Heart left ventricle (tissue), 13 donors: ENCODE measurements around the gene B4GALT2.

ENCODE experiments used
- CTCF ChIP-seq, 12 donors: fragments of 200-600 bp; sonication (generic) in 4 of 12; IDR thresholded peaks; one replicate each; pipeline versions ENCODE4 v1.5.0 to v1.8.0; 2018 to 2022; ENCODE audit warnings: antibody characterized with exemption in 12 of 12, mild to moderate bottlenecking in 5 of 12
- POLR2A ChIP-seq, 2 donors: fragments of 450-650 bp; IDR thresholded peaks; one replicate each; pipeline ENCODE4 v1.6.1; 2017; ENCODE audit warnings: antibody characterized with exemption in 2 of 2, mild to moderate bottlenecking in 2 of 2, moderate library complexity in 2 of 2
- donor health status: ischemic (EF 13 %, LVEDD 7.1; RV severe dilation, severe dysfunction).
- donor health status: DM: no; HTN: yes; CAD: no.
- donor health status: DM: no; HTN: no; CAD: no.
- donor health status: ischemic (EF 25% LVEDD 6.9; RV normal size, moderate dysfunction).
- donor health status: ischemic (EF 25% LVEDD 5.7; RV mildly dilated, moderate dysfunction).
- donor health status: ischemic (EF 35%, LVEDD 5.7; RV mildly dilated, moderate dysfunction).
- donor health status: nonischemic (EF 11% LVEDD 7.7; RV severe dilation, severe dysfunction).
- donor health status: DM: yes; HTN: yes; CAD: no.
- donor health status: PGD.
- donor health status: ischemic (EF 29% LVEDD 5.4; RV normal size, mild dysfunction).
- donor health status: nonischemic (EF 23%, LVEDD 6.1; RV moderate dilation, normal function).

DNA sequence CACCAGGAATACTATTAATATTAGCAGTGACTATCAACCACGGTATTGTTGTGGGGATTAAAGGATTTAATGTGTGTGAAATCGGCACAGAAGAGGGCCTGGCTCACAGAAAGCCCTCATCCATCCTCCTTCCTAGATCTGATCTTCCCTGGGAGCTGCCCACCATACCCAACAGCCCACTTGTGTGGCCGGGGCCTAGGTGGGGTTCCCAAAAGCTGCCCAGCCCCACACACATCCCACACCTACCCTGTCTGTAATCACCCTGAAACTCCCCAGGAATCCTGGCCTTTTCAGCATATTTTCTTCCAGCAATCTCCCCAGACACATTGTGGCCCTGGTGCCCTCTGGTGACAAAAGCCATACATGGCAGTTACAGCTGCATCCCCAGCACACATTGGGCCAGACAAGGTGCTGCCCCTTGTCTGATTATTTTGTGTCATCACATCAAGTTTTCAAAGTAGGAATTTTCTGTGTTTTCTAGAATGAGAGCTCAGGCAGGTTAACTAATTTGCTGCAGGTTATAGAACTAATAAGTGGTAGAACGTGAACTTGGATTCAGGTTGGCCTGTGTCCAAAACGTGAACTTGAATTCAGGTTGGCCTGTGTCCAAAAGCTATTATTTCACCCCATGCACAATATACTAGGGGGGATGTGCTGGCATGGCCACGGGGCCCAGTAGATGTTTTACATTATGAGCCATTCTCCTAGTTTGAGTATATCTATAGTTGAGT lies 57.6 kb downstream of the B4GALT2 start:
- TF ChIP-seq CTCF (IDR thresholded peaks at IDR 0.05) (peak; percentile 64 to 85 (median 74)), POLR2A (IDR thresholded peaks at IDR 0.05) (no peak)
